HuH-7 (cell line): ENCODE results near the gene CIC.

Experiments used
- DNase-seq: peaks from one replicate; pipeline ENCODE4 v3.0.0; 2011; ENCODE audit warnings: low spot score

CIC gene

GRCh38 chr19:42244347-42245220, 24.5 kb upstream of the CIC start:
- peak; percentile 79 for DNase-seq

DNA sequence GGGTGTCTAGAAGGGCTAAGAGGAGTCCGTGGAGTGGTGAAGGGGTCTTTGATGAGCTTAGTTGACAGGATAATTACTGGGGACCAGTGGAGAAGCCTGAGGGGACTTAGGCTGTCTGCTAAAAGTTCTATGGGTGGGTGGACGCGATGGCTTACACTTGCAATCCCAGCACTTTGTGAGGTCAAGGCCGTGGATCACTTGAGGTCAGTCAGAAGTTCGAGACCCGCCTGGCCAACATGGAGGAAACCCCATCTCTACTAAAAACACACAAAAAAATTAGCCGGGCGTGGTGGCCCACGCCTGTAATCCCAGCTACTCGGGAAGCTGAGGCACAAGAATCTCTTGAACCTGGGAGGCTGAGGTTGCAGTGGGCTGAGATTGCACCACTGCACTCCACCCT, 23.8 kb upstream of the CIC start:
- DNase-seq, result no peak

GRCh38 chr19:42246143-42246921, 22.7 kb upstream of the CIC start:
- DNase-seq, result peak; percentile 62

DNA sequence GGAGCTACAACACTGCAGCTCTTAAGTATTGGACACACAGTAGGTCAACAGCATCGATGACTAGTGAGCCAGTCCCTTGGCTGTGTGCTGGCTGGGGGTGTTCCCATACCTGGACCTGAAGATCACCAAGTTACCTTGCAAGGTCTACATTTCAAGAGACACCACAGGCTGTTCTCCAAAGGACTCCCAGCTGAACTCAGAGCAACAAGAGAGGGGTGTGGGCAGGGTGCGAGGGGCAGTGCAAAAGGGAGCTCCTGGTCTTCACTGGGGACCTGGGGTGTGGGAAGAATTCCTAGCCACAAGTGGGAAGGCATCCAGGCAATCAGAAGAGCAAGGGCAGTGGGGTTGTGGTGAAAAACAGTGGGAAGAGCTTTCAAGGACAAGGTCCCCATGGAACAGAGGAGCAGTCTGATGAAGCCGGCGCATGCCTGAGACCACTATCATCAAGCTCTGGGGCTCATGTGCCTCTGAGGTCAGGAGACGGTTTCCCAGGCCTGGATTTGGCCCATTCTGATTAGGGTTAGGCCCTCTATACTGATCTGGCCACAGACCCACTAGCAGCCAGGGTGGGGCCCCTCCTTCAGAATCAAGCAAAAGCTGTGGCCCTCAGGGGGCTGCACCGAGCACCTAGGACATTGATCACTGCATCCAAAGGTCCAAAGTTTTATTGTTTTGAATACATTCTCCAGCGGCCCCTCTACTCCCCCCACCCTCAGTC, 22.0 kb upstream of the CIC start:
- DNase-seq, result no peak

DNA sequence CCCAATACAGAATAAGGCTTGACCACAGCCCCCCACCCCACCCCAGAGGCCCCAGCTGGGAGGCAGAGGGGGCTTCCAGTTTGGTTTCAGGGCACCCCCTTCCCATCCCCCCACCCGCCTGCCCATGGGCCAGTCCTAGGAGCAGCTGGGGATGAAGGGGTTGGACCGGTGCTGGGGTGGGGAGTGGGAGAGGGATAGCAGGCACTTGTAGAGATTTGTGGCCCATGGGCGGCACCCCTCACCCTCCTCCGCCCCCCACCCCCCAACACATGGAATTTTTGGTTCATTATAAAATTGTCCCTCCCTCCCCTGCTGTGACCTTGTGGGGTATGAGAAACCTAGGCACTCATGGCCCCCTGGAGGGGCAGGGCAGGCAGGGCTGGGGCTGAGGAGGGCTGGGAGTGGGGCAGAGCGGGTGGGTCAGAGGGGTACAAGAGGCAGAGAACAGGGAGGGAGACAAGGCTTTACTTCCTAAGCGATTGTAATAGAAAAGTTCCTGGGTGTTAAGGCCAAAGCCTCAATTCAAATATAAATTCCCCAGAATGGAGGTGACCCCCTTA, 21.3 kb upstream of the CIC start:
- no peak for DNase-seq

DNA sequence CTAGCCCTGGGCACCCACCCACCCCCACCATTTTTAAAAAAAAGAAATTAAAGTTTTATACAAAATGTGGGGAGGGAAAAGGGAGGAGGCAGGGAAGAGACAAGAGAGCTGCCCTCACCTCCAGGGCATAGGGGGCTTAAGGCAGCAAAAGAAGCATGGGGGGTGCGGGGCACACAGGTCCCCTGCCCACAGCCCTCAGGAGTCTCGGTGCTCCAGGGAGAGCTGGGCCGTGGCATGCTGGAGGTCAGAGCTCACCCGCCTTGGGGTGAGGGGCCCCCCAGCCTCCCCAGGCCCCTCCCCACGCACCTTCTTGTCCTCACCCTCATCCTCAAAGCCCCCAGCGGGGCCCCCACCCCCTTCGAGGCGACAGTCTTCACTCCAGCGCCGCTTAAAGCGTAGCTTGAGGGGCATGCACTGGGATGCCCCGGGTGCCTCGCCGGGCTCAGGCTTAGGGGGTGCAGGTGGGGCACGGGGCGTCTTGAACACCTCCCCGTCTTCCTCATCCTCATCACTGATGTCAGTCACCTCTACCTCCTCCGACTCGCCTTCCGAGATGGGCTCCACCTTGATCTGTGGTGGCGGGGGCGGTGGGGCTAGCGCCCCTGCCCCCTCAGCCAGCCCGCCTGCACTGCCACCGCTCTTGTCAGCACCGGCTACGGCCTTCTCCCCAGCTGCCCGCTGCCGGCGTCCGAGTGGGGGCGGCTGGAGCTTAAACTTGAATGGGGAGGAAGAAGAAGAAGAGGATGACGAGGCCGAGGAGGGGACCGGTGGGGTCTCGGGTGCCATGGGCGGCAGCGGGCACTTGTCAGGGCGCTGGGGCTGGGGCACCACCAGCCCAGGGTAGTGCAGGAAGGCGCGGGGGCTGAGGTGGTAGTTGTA, 20.5 kb upstream of the CIC start:
- no peak for DNase-seq

- DNase-seq, result no peak
Measured at GRCh38 chr19:42249149-42249750, 19.8 kb upstream of the CIC start.

DNA sequence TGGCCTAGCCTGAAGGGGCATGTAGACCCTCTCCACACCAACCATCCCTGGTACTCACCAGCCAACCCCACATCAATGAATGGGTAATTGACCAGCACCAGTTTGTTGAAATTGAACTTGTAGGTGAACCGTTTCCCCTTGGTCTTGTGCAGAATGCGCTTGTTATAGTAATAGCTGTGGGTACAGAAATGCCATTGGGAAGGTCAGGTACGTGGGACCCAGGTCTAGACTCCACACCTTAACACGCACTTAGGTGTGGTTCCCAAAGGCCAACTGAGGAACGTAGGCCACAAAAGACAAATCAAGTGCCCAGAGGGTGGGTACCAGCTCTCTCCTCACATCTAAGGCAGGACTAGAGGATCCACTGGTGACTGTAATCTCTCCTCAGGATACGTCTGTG, 19.3 kb upstream of the CIC start:
- no peak for DNase-seq

GRCh38 chr19:42250183-42250665, 18.8 kb upstream of the CIC start:
- DNase-seq, result no peak

DNA sequence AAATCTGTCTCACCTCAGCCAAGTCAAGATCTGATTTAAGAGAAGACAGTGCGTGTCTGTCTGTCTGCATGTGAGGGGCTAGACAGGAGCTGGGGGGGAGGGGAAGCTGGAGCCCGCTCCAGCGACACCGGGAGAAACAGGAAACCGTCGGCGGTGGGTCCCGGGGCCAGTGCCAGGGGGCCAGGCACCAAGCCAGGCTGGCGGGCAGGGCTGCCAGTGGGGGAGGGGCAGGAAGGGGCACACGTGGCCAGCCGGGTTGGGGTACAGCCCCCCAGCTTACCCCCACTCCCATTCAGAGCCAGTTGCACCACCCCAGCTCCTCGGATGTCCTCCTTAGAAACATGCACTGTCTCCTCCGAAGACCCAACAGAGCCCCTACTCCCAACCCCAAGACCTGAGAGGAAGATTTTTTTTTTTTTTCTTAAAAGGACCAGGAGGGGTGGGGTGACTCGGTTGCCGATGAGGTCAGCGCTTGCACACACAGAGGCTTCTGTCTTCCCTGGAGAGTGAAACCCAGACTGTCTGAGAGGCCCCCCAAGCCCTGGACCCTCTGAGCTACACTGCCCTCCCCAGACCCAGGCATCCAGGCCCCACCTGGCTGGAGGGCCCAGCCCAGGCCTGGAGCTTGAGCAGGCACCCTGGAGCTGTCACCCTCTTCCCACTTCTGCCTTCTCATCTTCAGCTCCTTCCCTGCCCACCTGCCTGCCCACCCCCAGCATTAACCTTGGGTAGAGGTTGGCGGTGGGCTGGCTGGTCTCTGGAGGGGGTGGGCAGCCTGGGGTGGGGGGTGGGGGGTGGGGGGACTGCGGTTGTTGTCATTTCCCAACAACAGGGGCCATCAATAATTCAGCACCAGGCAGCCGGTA, 18.2 kb upstream of the CIC start:
- no peak for DNase-seq

- no peak for DNase-seq
Measured at GRCh38 chr19:42251572-42252358, 17.3 kb upstream of the CIC start.

- no peak for DNase-seq
Measured at GRCh38 chr19:42252365-42253244, 16.4 kb upstream of the CIC start.

DNA sequence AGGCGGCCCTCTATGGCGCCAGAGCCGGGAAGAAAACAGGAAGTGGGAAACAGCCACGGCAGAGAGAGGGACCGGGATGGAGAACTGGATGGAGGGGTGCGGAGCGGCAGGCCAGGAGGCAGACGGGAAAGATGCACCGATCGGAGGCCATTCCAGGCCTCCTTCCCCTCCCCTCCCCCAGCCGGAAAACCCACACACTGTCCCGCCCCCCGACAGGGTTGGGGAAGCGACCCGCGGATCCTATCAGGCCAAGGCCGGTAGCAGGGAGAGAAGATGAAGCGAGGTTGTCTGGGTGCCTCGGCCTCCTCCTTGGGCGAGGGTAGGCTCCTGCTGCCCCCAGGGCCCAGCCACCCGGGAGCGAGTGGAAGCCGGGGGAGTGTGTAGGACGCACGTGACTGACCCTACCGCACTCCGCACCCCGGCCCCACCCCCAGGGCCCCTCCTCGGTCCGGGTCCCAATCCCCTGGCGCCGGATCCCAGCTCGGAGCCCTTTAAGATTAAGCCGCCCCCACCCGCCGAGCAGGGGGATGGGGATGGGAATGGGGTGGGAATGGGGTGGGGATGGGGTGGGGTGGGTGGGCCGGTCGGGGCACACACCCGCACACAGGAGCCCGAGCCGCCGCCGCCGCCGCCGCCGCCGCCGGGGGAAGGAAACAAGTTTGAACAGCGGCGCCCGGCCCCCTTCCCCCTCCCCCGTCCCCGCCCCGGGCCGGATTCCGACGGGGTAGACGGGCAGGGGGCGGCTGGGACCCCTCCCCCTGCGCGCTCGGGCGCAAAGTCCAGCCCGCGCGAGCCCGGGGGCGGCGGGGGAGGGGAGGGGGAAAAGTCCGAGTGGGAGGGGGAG, 15.6 kb upstream of the CIC start:
- DNase-seq, result peak; percentile 82

DNA sequence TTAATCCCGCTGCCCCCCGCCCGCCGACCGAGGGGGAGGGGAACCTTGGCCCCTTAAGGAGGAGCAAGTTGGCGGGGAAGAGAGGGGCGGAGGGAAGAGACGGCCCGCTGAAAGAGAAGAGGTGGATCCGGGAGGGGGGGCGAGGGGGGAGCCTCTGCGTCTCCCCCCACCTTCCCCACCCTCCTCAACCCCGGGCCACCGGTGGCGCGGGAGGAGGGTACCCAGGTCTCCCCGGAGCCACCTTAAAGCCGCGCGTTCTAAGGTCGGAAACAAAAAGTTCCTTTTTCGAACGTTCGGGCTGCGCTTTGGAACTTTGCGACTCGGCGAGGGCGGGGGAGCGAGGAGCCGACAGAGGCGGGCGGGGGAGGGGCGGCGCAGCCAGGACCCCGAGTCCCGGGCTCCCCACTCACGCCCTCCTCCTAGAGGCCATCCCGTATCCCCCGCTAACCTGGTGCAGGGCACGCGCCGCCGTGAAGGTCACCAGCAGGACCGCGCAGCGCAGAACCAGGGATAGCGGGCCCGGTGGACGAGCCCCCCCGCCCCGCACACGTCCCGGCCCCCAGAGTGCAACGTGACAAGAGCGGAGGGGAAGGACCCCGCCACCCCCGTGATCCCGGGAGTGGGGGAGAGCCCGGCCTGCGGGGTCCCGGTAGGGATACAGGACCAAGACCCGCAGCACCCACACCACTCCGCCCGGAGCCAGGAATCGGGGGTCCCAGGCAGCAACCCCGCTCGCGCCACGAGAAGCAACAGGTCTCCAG, 14.8 kb upstream of the CIC start:
- DNase-seq, result no peak

DNA sequence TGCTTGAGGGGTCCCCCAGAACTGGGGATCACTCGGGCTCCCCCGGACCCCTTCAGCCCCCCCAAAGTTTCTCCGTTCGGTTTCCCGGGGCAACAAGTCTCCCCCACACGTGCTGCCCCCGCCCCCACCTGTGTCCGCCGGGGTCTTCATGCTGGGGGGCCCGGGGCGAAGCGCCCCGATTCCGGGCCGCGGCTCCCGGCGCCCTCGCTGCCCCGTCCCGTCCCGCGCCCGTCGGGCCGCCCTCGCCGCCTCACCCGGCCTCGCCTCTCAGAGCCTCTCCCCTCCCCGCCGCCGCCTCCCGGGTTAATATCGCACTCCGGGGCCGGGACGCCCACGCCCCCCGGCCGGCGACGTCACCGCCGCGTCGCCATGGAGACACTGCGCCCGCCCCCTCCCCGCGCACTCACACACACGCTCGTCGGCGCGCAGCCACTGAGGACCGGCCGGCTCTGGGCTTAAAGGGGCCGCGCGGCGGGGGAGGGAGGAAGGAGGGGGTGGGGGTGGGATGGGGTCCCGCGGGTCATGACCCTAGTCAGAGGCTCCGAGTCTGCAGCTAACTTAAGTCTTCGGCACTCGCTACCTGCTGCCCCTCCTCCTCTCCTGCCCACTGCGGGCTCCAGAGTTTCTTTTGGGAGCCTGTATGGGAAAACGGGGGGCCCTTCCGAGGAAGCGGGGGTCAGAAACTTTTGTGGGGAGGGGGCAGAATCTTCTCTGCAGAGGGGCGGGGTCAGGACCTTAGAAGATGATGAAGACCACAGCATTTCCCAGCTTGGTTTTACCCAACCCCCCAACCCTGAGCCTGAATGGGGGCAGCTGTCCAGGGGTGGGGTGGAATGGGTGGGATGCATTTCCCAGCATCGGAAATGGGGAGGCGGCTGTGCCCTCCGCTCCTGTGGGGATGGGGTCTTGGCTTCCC, 13.9 kb upstream of the CIC start, which contains the start of gene ERF:
Gene ERF (minus strand): TSS at position 279 of the 916 bp plus-strand sequence. CDS start 129 bp downstream, at position 150.
- DNase-seq, result peak; percentile 90
